ENCODE data around the gene FYN.

- no peak for TF ChIP-seq POLR2AphosphoS5 (IDR thresholded peaks at IDR 0.05; ENCODE audit: low read depth, low read length)
- no peak for TF ChIP-seq POU2F2 (IDR thresholded peaks at IDR 0.05; ENCODE audit: low read depth, low read length)
Measured at GRCh38 chr6:111676383-111676782, 196.9 kb downstream of the FYN start.

Data from GM12891 (cell line).